Tibial nerve (tissue), 4 donors: ENCODE results near the gene NLRP3. TPM values are rescaled to one million over a fixed set of nuclear protein-coding genes. Genes with fewer than 3 reads are reported as not detected.
"Not testable (repeated sequence)": the region's sequence is repeated elsewhere in the genome, so short reads cannot be mapped to it uniquely, and the experiment has no call there.

Source experiments
- DNase-seq, 2 donors: peaks; one replicate each; pipeline ENCODE4 v3.0.0-alpha.2; 2019; ENCODE audit warnings: low spot score in 2 of 2
- H3K27ac ChIP-seq, 4 donors: fragments of 200-600 bp; sonication (generic) in 3 of 4; one replicate each; pipeline ENCODE4 v1.5.1; 2017 to 2019; ENCODE audit warnings: mild to moderate bottlenecking in 1 of 4
- H3K27me3 ChIP-seq, 2 donors: fragments of 200-600 bp; sonication (generic) in 1 of 2; one replicate each; pipeline versions ENCODE4 v1.5.1 to v1.6.0; 2017 to 2019
- H3K36me3 ChIP-seq, 3 donors: fragments of 200-600 bp; sonication (generic); one replicate each; pipeline ENCODE4 v1.5.1; 2018 to 2019
- H3K4me1 ChIP-seq, 4 donors: fragments of 200-600 bp; sonication (generic) in 3 of 4; one replicate each; pipeline ENCODE4 v1.5.1; 2017 to 2019
- H3K4me3 ChIP-seq, 4 donors: fragments of 200-600 bp; sonication (generic) in 3 of 4; one replicate each; pipeline ENCODE4 v1.5.1; 2017 to 2019; ENCODE audit warnings: mild to moderate bottlenecking in 1 of 4, moderate library complexity in 1 of 4
- H3K9me3 ChIP-seq, 4 donors: fragments of 200-600 bp; sonication (generic) in 3 of 4; one replicate each; pipeline ENCODE4 v1.5.1; 2017 to 2019
- CTCF ChIP-seq, 5 experiments: fragments of 200-600 bp in 3 of 5; fragments of 450-650 bp in 2 of 5; sonication (generic) in 3 of 5; IDR thresholded peaks; one replicate each; pipeline ENCODE4 v1.5.1; 2016 to 2019; ENCODE audit warnings: antibody characterized with exemption in 5 of 5, mild to moderate bottlenecking in 3 of 5, moderate library complexity in 2 of 5
- EP300 ChIP-seq, 2 donors: sonication (generic); formaldehyde crosslinking; IDR thresholded peaks; one replicate each; pipeline ENCODE4 v1.6.1; 2017; ENCODE audit warnings: antibody characterized with exemption in 2 of 2, mild to moderate bottlenecking in 1 of 2
- POLR2A ChIP-seq, 2 donors: fragments of 450-650 bp; IDR thresholded peaks; one replicate each; pipeline ENCODE4 v1.6.1; 2017; ENCODE audit warnings: antibody characterized with exemption in 2 of 2, mild to moderate bottlenecking in 2 of 2, moderate library complexity in 2 of 2
- WGBS, 2 donors: methylation state at CpG; one replicate each; pipeline ENCODE4 v1.1.5; 2018; 5-methylcytosine and 5-hydroxymethylcytosine counted together
- total RNA-seq, 4 donors: library from RNA; depleted of rRNA; stranded (reverse); fragments of >200 nt; gene quantifications; one replicate each; pipeline ENCODE4 v1.1.0, GENCODE V29; 2016

Gene NLRP3
- total RNA-seq, 4 donors from 2014 or later: 1.3 to 4.9 (median 3.1) TPM

- H3K27ac ChIP-seq: no peak overlapping the region
- H3K4me1 ChIP-seq: peaks cover 0 to 13% (median 5%) of the 10 kb centered on the region in 4 donors
- H3K36me3 ChIP-seq: no peaks in the 10 kb centered on the region
- 45 to 46% methylated on average over 7 of the region's 7 CpGs for WGBS, 2 donors
- H3K9me3 ChIP-seq: no peaks in the 10 kb centered on the region
- TF ChIP-seq POLR2A (IDR thresholded peaks at IDR 0.05) (no peak), CTCF (IDR thresholded peaks at IDR 0.05) (no peak), EP300 (IDR thresholded peaks at IDR 0.05) (no peak)
- H3K27me3 ChIP-seq: no peaks in the 10 kb centered on the region
- no peak overlapping the region for H3K4me3 ChIP-seq
- DNase-seq: no peak
Measured at GRCh38 chr1:247376659-247377058, 39.3 kb upstream of the NLRP3 start.

- not testable (repeated sequence) for H3K27me3 ChIP-seq, H3K36me3 ChIP-seq, H3K9me3 ChIP-seq, DNase-seq, H3K27ac ChIP-seq, H3K4me3 ChIP-seq
- peaks cover 0 to 10% (median 2%) of the 10 kb centered on the region in 4 donors for H3K4me1 ChIP-seq
- 67 to 76% methylated on average over 7 of the region's 7 CpGs for WGBS, 2 donors
Measured at GRCh38 chr1:247377656-247378055, 38.3 kb upstream of the NLRP3 start.

GRCh38 chr1:247378334-247379073 lies 37.5 kb upstream of the NLRP3 start:
- Histone ChIP-seq H3K4me1 (peaks cover 0 to 4% (median 0%) of the 10 kb centered on the region in 4 donors), H3K27ac (no peak overlapping the region), H3K36me3 (no peaks in the 10 kb centered on the region), H3K4me3 (no peak overlapping the region), H3K27me3 (no peaks in the 10 kb centered on the region), H3K9me3 (no peaks in the 10 kb centered on the region)
- no peak for DNase-seq
- no peak for TF ChIP-seq CTCF (IDR thresholded peaks at IDR 0.05)
- no peak for TF ChIP-seq EP300 (IDR thresholded peaks at IDR 0.05)
- no peak for TF ChIP-seq POLR2A (IDR thresholded peaks at IDR 0.05)
- 81 to 82% methylated on average over 20 of the region's 20 CpGs for WGBS, 2 donors

- no peaks in the 10 kb centered on the region for H3K36me3 ChIP-seq
- peak overlapping the region in 3 of 4 donors; percentile 48 to 94 (median 79) for H3K27ac ChIP-seq
- no peaks in the 10 kb centered on the region for H3K27me3 ChIP-seq
- 35 to 43% methylated on average over 4 of the region's 4 CpGs for WGBS, 2 donors
- H3K4me1 ChIP-seq: peaks cover 0 to 38% (median 12%) of the 10 kb centered on the region in 4 donors
- H3K4me3 ChIP-seq: no peak overlapping the region
- no peaks in the 10 kb centered on the region for H3K9me3 ChIP-seq
- TF ChIP-seq EP300 (IDR thresholded peaks at IDR 0.05): no peak
- TF ChIP-seq CTCF (IDR thresholded peaks at IDR 0.05): no peak
- TF ChIP-seq POLR2A (IDR thresholded peaks at IDR 0.05): no peak
- DNase-seq: no peak
Measured at GRCh38 chr1:247385283-247385682, 30.7 kb upstream of the NLRP3 start.

- H3K27ac ChIP-seq: peak overlapping the region in 3 of 4 donors; percentile 9 to 94 (median 65)
- no peaks in the 10 kb centered on the region for H3K27me3 ChIP-seq
- 90 to 93% methylated on average over 1 of the region's 1 CpG for WGBS, 2 donors
- DNase-seq: no peak
- no peaks in the 10 kb centered on the region for H3K9me3 ChIP-seq
- peaks cover 0 to 44% (median 12%) of the 10 kb centered on the region in 4 donors for H3K4me1 ChIP-seq
- TF ChIP-seq EP300 (IDR thresholded peaks at IDR 0.05) (no peak), POLR2A (IDR thresholded peaks at IDR 0.05) (no peak), CTCF (IDR thresholded peaks at IDR 0.05) (no peak)
- H3K4me3 ChIP-seq: no peak overlapping the region
- H3K36me3 ChIP-seq: no peaks in the 10 kb centered on the region
Measured at GRCh38 chr1:247386217-247386616, 29.8 kb upstream of the NLRP3 start.
